Activated CD4-positive, alpha-beta T cell treated with anti-CD3 and anti-CD28 coated beads, Interleukin-2, Interleukin-6, amounts not matched to agents 100 ng/mL and 50 ng/mL, durations not matched to agents 16 hours and 8 hours (primary cell): ENCODE data around the gene BLOC1S5.

ENCODE experiments used
- DNase-seq: peaks from one replicate; pipeline ENCODE4 v3.0.0-alpha.2; 2020

The BLOC1S5 gene

GRCh38 chr6:8063761-8064637 lies at the start of gene BLOC1S5:
Gene BLOC1S5 (minus strand): TSS chr6:8064389. CDS start chr6:8064376, 13 bp downstream.
- peak; percentile 97 for DNase-seq

GRCh38 chr6:8113131-8113654 lies 49.0 kb upstream of the BLOC1S5 start:
- no peak for DNase-seq

GRCh38 chr6:8110725-8111124 lies 46.5 kb upstream of the BLOC1S5 start:
- no peak for DNase-seq

DNA sequence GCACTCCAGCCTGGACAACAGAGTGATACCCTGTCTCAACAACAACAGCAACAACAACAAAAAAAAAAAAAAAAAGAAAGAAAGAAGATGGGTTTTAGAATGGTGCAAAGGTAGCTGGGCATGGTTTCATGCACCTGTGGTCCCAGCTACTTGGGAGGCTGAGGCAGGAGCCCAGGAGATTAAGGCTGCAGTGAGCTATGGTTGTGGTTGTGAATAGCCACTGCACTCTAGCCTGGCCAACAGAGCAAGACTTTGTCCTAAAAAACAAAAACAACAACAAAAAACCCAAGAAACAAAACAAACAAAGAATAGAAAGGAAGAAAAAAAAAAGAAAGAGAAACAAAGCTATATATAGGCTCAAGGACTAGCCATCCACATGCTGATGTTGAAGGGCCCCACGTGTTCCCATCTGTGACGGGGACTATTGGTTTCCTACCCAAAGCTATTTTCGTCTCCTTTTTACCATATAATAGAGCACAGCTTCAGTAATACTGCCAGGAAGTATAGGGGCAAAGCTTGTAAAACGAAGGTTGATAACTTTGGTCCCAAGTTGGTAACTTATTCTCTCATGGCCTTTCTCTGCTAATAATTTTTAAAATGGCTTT lies 46.0 kb upstream of the BLOC1S5 start:
- DNase-seq, result no peak

DNA sequence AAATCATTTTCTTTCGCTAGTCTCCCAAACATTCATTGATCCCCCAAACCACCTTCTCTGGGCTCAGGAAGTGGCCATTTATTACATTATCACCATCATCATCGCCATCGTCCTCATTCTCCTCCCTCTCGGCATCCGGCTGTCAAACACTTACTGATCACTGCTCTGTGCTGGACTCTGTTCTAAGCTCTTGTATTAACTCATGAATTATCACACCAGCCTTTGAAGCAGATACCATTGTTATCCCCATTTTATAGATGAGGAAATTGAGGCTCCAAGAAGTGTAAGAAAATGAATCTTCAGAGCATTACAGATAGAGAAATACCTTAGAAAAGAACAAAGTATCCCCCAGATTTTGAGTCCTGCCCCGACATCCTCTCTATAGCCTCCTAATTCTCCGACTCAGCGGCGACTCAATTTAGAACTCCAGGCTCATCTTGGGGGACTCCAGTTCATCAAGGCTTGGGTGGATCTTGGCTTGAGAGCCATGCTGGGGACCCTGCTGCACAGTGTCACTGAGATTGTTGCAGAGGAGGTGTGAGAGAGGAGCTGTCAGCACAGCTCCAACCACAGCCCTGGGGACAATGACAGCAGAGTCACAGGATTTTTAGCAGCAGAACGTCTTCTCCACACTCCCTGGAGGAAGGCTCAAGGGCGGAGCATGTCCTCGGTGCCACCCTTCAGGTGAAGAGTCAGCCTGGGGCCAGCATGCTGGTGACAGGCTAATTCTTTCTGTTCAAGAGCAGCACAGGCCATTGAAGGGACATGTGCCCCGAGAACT lies 44.8 kb upstream of the BLOC1S5 start:
- DNase-seq, result no peak

- no peak for DNase-seq
These were observed 44.0 kb upstream of the BLOC1S5 start for GRCh38 chr6:8108031-8108660.

GRCh38 chr6:8105791-8106190 lies 41.6 kb upstream of the BLOC1S5 start:
- DNase-seq, result no peak

DNA sequence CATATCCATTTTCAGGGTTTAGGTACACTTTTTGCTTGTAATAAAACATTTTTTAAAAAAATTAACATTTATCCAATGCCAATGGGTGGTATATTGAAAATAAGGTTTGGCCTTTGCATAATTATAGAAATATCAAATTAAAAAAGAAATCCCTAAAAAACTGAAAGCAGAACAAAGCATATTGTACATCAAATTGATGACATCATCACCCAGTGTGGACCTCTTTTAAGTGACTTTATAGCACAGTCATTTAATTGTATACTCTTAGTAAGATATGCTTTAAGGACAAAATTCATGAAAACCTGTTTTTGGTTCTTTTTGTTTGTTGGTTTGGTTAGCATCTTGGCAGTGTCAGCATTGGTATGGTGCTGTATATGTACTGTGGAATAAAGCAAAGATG lies 39.5 kb upstream of the BLOC1S5 start:
- DNase-seq, result no peak

DNA sequence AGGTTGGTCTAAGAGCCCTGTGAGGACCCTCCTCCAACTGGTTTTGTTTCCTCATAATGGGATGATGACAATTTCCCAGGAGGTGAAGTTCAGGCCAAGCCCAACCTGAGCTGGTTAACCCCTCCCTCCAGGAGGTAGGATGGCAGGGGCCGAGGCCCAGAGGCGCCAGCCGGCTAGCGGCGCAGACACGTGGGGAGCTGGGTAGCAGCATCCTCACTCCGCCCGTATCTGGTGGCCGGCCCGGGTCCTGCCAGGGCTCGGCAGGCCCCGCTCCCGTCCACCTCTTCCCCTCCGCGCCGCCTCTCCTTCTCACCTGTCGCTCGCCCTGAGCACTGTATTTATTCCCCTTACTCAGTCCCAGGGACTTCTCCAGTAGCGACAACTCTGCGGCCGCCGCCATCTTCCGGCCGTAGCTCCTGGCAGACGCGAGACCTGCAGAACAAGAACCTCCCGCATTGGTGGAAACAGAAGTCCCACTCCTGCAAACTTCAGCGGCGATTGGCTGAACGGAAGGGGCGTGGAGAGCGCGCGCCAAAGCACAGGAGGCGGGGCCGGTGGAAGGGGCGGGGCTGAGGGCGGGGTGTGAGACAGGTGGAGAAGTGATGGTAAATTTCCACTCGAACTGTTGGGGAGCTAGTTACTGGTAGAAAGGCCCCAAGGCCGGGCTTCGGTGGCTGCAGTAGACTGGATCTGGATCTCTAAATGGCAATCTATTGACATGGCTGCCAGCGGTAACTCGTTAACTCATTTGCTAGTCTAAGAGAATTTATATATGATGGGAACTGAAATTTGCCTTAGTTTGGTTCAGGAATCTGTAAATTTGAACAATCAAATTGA lies 38.2 kb upstream of the BLOC1S5 start, which contains the start of gene EEF1E1:
Gene EEF1E1 (minus strand): TSS at position 427 of the 837 bp plus-strand sequence. CDS start 27 bp downstream, at position 400.
- peak; percentile 98 for DNase-seq

- DNase-seq, result no peak
These were observed 36.1 kb upstream of the BLOC1S5 start for GRCh38 chr6:8100159-8100854.

DNA sequence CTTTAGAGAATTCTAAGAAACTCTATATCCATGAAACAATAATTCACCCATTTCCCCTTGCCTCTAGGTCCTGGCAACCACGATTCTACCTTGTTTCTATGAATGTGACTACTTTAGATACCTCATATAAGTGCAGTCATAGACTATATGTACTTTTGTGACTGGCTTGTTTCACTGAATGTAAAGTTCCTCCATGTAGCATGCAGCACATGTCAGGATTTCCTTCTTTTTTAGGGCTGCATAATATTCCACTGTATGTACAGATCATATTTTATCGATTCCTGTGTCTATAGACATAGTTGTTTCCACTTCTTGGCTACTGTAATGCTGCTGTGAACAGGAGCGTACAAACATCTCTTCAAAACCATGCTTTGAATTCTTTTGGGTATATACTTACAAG lies 26.5 kb upstream of the BLOC1S5 start:
- no peak for DNase-seq

DNA sequence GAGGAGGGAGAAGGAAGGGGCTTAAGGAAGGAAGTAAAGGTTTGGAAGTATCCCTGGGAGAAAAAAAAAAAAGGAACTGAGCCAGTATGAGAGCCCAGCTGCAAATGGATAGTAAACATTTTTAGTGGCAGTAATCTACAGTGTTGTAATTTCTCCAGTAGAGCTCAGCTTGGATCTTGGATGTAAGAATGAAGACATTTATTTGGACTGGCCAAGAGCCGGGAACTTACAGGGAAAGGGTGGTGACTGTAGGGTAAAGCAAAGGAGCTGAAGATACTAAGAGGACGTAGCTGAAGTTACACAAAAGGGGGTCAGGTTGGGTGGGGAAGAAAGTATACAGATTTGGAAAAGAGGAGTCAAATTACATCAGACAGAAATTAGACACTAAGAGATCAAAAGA lies 24.7 kb upstream of the BLOC1S5 start:
- DNase-seq, result no peak

GRCh38 chr6:8087870-8088754 lies 23.9 kb upstream of the BLOC1S5 start:
- DNase-seq, result no peak

DNA sequence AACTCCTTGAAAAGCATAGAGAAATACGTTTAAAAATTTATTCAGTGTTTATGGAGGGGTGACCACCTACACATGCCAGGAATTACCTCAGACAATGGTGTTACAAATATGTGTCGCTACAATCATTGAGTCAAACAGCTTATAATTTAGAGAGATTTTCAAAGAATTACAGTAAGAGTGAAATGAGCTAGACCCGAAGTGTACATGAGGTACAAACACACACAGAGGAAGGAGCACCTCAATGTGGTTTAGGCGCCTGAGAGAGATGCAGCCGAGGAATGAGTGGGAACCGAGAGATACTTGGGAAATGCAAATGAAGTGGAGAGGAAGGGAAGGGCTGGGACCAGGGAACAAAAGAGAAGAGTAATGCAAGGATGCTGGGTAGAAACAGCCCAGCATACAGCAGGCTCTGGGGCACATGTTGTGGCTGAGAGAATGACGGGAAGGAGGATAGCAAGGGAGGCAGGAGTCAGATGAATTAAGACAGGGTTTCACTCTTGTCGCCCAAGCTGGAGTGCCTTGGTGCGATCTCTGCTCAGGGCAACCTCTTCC lies 22.6 kb upstream of the BLOC1S5 start:
- peak; percentile 58 for DNase-seq

DNA sequence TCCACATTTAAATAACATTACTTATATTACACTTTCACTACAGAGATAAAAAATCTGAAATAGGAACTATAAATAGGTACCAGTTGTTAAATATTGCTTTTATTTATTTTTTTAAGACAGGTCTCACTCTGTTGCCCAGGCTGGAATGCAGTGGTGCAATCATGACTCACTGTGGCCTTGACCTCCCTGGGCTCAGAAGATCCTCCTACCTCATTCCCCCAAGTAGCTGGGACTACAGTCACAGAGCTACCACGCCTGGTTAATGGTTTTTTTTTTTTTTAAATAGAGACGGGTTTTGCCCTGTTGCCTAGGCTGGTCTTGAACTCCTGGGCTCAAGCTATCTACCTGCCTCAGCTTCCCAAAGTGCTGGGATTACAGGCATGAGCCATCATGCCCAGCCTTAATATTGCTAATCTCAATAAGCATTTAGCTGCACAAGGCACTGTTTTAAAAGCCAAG lies 20.9 kb upstream of the BLOC1S5 start:
- no peak for DNase-seq

GRCh38 chr6:8084586-8084985 lies 20.4 kb upstream of the BLOC1S5 start:
- no peak for DNase-seq

GRCh38 chr6:8082954-8083858 lies 19.0 kb upstream of the BLOC1S5 start:
- DNase-seq, result no peak

DNA sequence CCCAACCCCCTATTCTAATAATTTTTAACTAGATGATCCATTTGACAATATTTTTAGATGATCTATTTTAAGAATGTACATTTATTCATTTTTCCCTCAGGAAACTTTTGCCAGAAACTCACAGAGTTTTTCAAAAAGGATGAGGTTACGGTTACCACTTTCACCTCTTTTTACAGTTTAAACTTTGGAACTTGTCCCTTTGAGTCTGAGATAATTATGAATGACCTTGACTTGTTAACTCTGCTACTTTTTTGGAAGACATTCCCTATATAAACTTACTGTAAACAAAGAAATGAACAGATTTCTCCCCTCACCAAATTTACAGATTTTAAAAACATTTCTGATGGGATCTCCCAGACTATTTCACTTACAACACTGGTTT lies 18.4 kb upstream of the BLOC1S5 start:
- DNase-seq, result no peak
